Liver (tissue), 3 donors: ENCODE measurements around the gene LLGL2.

Source experiments
- ATF3 ChIP-seq: IDR thresholded peaks from 2 replicates; pipeline ENCODE4 v1.6.1; 2016; ENCODE audit warnings: antibody characterized with exemption
- FOXA2 ChIP-seq: IDR thresholded peaks from 2 replicates; pipeline ENCODE4 v1.6.1; 2016; ENCODE audit warnings: antibody characterized with exemption
- GABPA ChIP-seq, 2 donors: IDR thresholded peaks in 1 of 2; conservative IDR thresholded peaks in 1 of 2; 2 replicates each; pipeline ENCODE4 v1.6.1; 2016; ENCODE audit warnings: antibody characterized with exemption in 2 of 2, mild to moderate bottlenecking in 1 of 2, moderate library complexity in 1 of 2
- JUND ChIP-seq, 2 donors: IDR thresholded peaks; 2 replicates each; pipeline ENCODE4 v1.6.1; 2016; ENCODE audit warnings: antibody characterized with exemption in 2 of 2
- SP1 ChIP-seq: IDR thresholded peaks from 2 replicates; pipeline ENCODE4 v1.6.1; 2018; ENCODE audit warnings: antibody characterized with exemption, mild to moderate bottlenecking
- TAF1 ChIP-seq: conservative IDR thresholded peaks from 2 replicates; pipeline ENCODE4 v1.6.1; 2016; ENCODE audit warnings: antibody characterized with exemption, mild to moderate bottlenecking
- TF ChIP-seq, protein P1 (sequence below): fragments of 150-350 bp; IDR thresholded peaks from 2 replicates; pipeline ENCODE4 v1.5.1; 2017; ENCODE audit warnings: improper control_type of control experiment, low read depth, low read length; ENCODE audit not compliant: missing input control
- TF ChIP-seq, protein P2 (sequence below): IDR thresholded peaks from 2 replicates; pipeline ENCODE4 v1.6.1; 2016; ENCODE audit warnings: antibody characterized with exemption, mild to moderate bottlenecking
- donor health status: healthy.
- donor health status: healthy.

DNA sequence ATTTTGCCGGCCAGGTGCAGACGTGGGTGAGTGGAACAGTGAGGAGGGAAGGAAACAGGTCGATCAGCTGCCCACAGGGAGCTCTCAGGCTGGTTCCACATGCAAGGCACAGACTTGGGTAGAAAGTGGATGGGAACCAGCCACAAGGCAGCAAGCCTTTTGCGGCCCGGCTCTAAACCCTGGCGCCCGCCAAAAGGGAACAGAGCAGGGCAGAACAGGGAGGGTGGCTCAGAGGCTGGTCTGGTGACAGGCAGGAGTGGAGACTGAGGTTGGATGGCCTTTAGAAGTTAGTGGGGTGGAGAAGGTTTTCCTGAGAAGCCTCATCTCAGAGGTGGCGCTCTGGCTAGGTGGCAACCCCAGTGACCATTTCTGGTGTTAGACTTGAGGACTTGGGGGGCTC, 10.4 kb downstream of the LLGL2 start:
- TF ChIP-seq, protein P1, sequence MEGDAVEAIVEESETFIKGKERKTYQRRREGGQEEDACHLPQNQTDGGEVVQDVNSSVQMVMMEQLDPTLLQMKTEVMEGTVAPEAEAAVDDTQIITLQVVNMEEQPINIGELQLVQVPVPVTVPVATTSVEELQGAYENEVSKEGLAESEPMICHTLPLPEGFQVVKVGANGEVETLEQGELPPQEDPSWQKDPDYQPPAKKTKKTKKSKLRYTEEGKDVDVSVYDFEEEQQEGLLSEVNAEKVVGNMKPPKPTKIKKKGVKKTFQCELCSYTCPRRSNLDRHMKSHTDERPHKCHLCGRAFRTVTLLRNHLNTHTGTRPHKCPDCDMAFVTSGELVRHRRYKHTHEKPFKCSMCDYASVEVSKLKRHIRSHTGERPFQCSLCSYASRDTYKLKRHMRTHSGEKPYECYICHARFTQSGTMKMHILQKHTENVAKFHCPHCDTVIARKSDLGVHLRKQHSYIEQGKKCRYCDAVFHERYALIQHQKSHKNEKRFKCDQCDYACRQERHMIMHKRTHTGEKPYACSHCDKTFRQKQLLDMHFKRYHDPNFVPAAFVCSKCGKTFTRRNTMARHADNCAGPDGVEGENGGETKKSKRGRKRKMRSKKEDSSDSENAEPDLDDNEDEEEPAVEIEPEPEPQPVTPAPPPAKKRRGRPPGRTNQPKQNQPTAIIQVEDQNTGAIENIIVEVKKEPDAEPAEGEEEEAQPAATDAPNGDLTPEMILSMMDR: no peak
- TF ChIP-seq SP1 (no peak), FOXA2 (no peak), GABPA (IDR thresholded peaks at IDR 0.05 in 1 of 2, conservative IDR thresholded peaks at IDR 0.05 in 1 of 2) (no peak), JUND (IDR thresholded peaks at IDR 0.05) (no peak), TAF1 (no peak), ATF3 (no peak)
- TF ChIP-seq, protein P2, sequence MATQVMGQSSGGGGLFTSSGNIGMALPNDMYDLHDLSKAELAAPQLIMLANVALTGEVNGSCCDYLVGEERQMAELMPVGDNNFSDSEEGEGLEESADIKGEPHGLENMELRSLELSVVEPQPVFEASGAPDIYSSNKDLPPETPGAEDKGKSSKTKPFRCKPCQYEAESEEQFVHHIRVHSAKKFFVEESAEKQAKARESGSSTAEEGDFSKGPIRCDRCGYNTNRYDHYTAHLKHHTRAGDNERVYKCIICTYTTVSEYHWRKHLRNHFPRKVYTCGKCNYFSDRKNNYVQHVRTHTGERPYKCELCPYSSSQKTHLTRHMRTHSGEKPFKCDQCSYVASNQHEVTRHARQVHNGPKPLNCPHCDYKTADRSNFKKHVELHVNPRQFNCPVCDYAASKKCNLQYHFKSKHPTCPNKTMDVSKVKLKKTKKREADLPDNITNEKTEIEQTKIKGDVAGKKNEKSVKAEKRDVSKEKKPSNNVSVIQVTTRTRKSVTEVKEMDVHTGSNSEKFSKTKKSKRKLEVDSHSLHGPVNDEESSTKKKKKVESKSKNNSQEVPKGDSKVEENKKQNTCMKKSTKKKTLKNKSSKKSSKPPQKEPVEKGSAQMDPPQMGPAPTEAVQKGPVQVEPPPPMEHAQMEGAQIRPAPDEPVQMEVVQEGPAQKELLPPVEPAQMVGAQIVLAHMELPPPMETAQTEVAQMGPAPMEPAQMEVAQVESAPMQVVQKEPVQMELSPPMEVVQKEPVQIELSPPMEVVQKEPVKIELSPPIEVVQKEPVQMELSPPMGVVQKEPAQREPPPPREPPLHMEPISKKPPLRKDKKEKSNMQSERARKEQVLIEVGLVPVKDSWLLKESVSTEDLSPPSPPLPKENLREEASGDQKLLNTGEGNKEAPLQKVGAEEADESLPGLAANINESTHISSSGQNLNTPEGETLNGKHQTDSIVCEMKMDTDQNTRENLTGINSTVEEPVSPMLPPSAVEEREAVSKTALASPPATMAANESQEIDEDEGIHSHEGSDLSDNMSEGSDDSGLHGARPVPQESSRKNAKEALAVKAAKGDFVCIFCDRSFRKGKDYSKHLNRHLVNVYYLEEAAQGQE: no peak
